MM.1S (cell line): ENCODE data around the gene WDR43.

Experiments
- CTCF ChIP-seq: fragments of 300-600 bp; sonication (generic); IDR thresholded peaks from 2 replicates; pipeline ENCODE4 v1.5.1; 2016; ENCODE audit warnings: antibody characterized with exemption, low read length, mixed read lengths
- EZH2phosphoT487 ChIP-seq: fragments of 300-600 bp; sonication (generic); IDR thresholded peaks from 2 replicates; pipeline ENCODE4 v1.6.1; 2018; ENCODE audit warnings: antibody characterized with exemption, low read length

GRCh38 chr2:28901841-28902240, 7.4 kb downstream of the WDR43 start:
- TF ChIP-seq CTCF, result no peak
- TF ChIP-seq EZH2phosphoT487, result no peak
